ENCODE measurements around the gene PPP2R1A. TPM values are rescaled to one million over a fixed set of nuclear protein-coding genes. Genes with fewer than 3 reads are reported as not detected.

The PPP2R1A gene
- total and polyA plus RNA-seq, 2 donors (not counting 3 experiments of a cell fraction or from before 2014, with no cell fraction given) = 221 to 253 TPM

DNA sequence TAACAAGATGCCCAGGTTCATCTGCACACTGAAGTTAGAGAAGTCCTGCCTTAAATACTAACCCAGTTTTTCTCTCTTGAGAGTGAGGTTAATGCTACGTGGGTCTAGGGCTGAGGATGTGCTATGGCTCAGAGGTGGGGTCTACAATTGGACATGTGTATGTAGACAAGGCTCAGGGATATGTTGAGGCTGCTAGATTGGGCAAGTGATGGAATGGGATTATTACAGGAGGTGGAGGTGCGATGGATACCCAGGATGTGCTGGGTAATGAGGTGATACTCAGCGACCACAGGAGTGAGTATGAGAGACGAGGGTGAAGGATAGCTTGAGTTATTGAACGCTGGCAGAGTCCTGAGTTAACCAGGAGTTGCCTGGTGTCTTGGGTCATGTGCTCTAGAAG, 38.1 kb downstream of the PPP2R1A start:
- Histone ChIP-seq H3K27ac (ENCODE audit: insufficient read depth, low read depth, low read length) (no peak overlapping the region), H3K4me1 (ENCODE audit: control insufficient read depth, extremely low read depth, insufficient read depth, low read length) (no peaks in the 10 kb centered on the region), H3K9me1 (replicated peaks; ENCODE audit: control insufficient read depth, extremely low read depth, insufficient read depth, low read length) (no peaks in the 10 kb centered on the region), H4K20me1 (replicated peaks; ENCODE audit: control insufficient read depth, extremely low read depth, insufficient read depth, low read length) (no peaks in the 10 kb centered on the region), H3K79me2 (ENCODE audit: control insufficient read depth, insufficient read depth, low read length) (no peaks in the 10 kb centered on the region), H3K27me3 (ENCODE audit: control insufficient read depth in 2 of 2, insufficient read depth in 2 of 2, low read length in 2 of 2) (no peaks in the 10 kb centered on the region), H3K9me3 (replicated peaks; ENCODE audit: control insufficient read depth, insufficient read depth, low read length) (no peaks in the 10 kb centered on the region), H3K36me3 (ENCODE audit: control insufficient read depth in 2 of 2, extremely low read depth in 1 of 2, insufficient read depth in 2 of 2, low read length in 2 of 2) (peaks cover 16 to 32% of the 10 kb centered on the region in 2 experiments), H3K4me2 (ENCODE audit: insufficient read depth, low read length) (no peak overlapping the region), H2AFZ (ENCODE audit: low read depth, low read length) (no peak overlapping the region), H3K9ac (replicated peaks; ENCODE audit: extremely low read depth, insufficient read depth, low read length) (no peak overlapping the region), H3K4me3 (replicated peaks in 1 of 3; ENCODE audit: insufficient read depth in 1 of 3, low read depth in 1 of 3, low read length in 3 of 3) (no peak overlapping the region)
- no peak for TF ChIP-seq GATA2 (IDR thresholded peaks at IDR 0.05; ENCODE audit: insufficient read depth, insufficient read length, low read depth, low read length)
- TF ChIP-seq FOS (IDR thresholded peaks at IDR 0.05; ENCODE audit: borderline replicate concordance, insufficient read depth, low read length) = no peak
- CTCF ChIA-PET = no interaction called here
- BruUV-seq (replicated peaks) = no TSS peak
- DNase-seq (ENCODE audit: low read depth, low spot score) (no peak), FAIRE-seq (no peak)
- intact Hi-C loops (cut with micrococcal nuclease) = no loop called here
- POLR2A ChIA-PET = no interaction called here
- dilution Hi-C loops (cut with MboI; ENCODE audit: extremely low pct_ligation_motif_present, low sequenced_read_pairs) = no loop called here

DNA sequence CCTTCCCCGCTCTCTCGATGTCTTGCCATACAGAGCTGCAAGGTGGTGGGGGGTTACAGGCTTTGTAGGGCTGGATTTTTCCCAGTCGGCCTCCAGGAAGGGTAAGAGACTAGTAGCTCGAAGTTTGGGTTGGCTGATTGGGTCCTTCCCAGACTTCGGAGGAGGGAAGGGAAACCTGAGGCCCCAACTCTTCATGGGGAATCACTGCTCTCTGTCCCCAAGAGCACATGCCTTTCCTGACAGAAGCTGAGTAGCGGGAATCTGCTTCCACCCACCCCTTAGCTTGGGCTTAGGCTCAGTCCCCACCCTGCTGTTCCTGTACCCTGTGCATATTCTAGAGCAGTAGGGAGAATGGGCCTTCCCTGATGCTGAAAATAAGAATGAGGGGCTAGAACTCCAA, 39.7 kb downstream of the PPP2R1A start:
- BruUV-seq (replicated peaks) = no TSS peak

More for the DNA sequence above, 39.7 kb downstream of the PPP2R1A start:
- Histone ChIP-seq H3K4me1 (ENCODE audit: control insufficient read depth, extremely low read depth, insufficient read depth, low read length) (no peaks in the 10 kb centered on the region), H3K4me2 (ENCODE audit: insufficient read depth, low read length) (no peak overlapping the region), H3K9ac (replicated peaks; ENCODE audit: extremely low read depth, insufficient read depth, low read length) (no peak overlapping the region), H3K9me3 (replicated peaks; ENCODE audit: control insufficient read depth, insufficient read depth, low read length) (no peaks in the 10 kb centered on the region), H3K79me2 (ENCODE audit: control insufficient read depth, insufficient read depth, low read length) (no peaks in the 10 kb centered on the region), H4K20me1 (replicated peaks; ENCODE audit: control insufficient read depth, extremely low read depth, insufficient read depth, low read length) (no peaks in the 10 kb centered on the region), H3K27me3 (ENCODE audit: control insufficient read depth in 2 of 2, insufficient read depth in 2 of 2, low read length in 2 of 2) (no peaks in the 10 kb centered on the region), H3K9me1 (replicated peaks; ENCODE audit: control insufficient read depth, extremely low read depth, insufficient read depth, low read length) (no peaks in the 10 kb centered on the region), H3K4me3 (replicated peaks in 1 of 3; ENCODE audit: insufficient read depth in 1 of 3, low read depth in 1 of 3, low read length in 3 of 3) (no peak overlapping the region), H3K36me3 (ENCODE audit: control insufficient read depth in 2 of 2, extremely low read depth in 1 of 2, insufficient read depth in 2 of 2, low read length in 2 of 2) (peaks cover 10 to 22% of the 10 kb centered on the region in 2 experiments), H3K27ac (ENCODE audit: insufficient read depth, low read depth, low read length) (no peak overlapping the region), H2AFZ (ENCODE audit: low read depth, low read length) (no peak overlapping the region)
- ChIA-PET CTCF (no interaction called here), POLR2A (no interaction called here)
- no peak for DNase-seq (ENCODE audit: low read depth, low spot score)
- dilution Hi-C loops (cut with MboI; ENCODE audit: extremely low pct_ligation_motif_present, low sequenced_read_pairs) = no loop called here
- no peak for FAIRE-seq
- intact Hi-C loops (cut with micrococcal nuclease) = no loop called here
- no peak for TF ChIP-seq MYC (IDR thresholded peaks at IDR 0.05; ENCODE audit: low read depth, low read length)
- TF ChIP-seq POLR2A (IDR thresholded peaks at IDR 0.05; ENCODE audit: low read depth, low read length) = no peak
- TF ChIP-seq GATA2 (IDR thresholded peaks at IDR 0.05; ENCODE audit: insufficient read depth, insufficient read length, low read depth, low read length) = no peak
- TF ChIP-seq, protein P1, sequence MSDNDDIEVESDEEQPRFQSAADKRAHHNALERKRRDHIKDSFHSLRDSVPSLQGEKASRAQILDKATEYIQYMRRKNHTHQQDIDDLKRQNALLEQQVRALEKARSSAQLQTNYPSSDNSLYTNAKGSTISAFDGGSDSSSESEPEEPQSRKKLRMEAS (IDR thresholded peaks at IDR 0.05; ENCODE audit: insufficient read depth, insufficient read length) = no peak
- TF ChIP-seq POLR2AphosphoS5 (IDR thresholded peaks at IDR 0.05; ENCODE audit: insufficient read depth, low read depth, low read length) = no peak
- TF ChIP-seq FOS (IDR thresholded peaks at IDR 0.05; ENCODE audit: borderline replicate concordance, insufficient read depth, low read length) = no peak
- TF ChIP-seq, protein P2, sequence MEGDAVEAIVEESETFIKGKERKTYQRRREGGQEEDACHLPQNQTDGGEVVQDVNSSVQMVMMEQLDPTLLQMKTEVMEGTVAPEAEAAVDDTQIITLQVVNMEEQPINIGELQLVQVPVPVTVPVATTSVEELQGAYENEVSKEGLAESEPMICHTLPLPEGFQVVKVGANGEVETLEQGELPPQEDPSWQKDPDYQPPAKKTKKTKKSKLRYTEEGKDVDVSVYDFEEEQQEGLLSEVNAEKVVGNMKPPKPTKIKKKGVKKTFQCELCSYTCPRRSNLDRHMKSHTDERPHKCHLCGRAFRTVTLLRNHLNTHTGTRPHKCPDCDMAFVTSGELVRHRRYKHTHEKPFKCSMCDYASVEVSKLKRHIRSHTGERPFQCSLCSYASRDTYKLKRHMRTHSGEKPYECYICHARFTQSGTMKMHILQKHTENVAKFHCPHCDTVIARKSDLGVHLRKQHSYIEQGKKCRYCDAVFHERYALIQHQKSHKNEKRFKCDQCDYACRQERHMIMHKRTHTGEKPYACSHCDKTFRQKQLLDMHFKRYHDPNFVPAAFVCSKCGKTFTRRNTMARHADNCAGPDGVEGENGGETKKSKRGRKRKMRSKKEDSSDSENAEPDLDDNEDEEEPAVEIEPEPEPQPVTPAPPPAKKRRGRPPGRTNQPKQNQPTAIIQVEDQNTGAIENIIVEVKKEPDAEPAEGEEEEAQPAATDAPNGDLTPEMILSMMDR (IDR thresholded peaks at IDR 0.05; ENCODE audit: extremely low read depth in 1 of 2, insufficient read depth in 1 of 2, low read depth in 1 of 2, low read length in 2 of 2) = no peak
- TF ChIP-seq JUN (IDR thresholded peaks at IDR 0.05; ENCODE audit: borderline replicate concordance, insufficient read depth, insufficient read length, low read depth) = no peak
- TF ChIP-seq EZH2 (IDR thresholded peaks at IDR 0.05; ENCODE audit: borderline replicate concordance, low read depth, low read length, severe bottlenecking) = no peak
